BJ (cell line): ENCODE measurements around the gene COX5B. TPM values are rescaled to one million over a fixed set of nuclear protein-coding genes. Genes with fewer than 3 reads are reported as not detected.
"Not testable (repeated sequence)": the region's sequence is repeated elsewhere in the genome, so short reads cannot be mapped to it uniquely, and the experiment has no call there.

Experiments
- CTCF ChIA-PET: fragments of 350-600 bp; formaldehyde crosslinking; extraction: SDS; loops from one replicate; lab custom pipeline; 2021; ENCODE audit warnings: antibody characterized with exemption, inconsistent platforms; lab: Yijun Ruan, JAX
- POLR2A ChIA-PET: fragments of 300-600 bp; sonication (Branson Sonifier 250); formaldehyde crosslinking; extraction: SDS; loops from one replicate; lab custom pipeline; 2021; ENCODE audit warnings: antibody characterized with exemption; lab: Charles Lee
- DNase-seq: peaks from one replicate; pipeline ENCODE4 v3.0.0-alpha.2; 2011; ENCODE audit warnings: low read depth
- H3K27me3 ChIP-seq: 2 replicates; pipeline ENCODE4 v1.6.0; 2011; ENCODE audit warnings: low read length; ENCODE audit not compliant: control insufficient read depth, insufficient read depth
- H3K36me3 ChIP-seq: 2 replicates; pipeline ENCODE4 v1.5.1; 2011; ENCODE audit warnings: low read length; ENCODE audit not compliant: control insufficient read depth, insufficient read depth
- H3K4me3 ChIP-seq: 2 replicates; pipeline ENCODE4 v1.5.1; 2011; ENCODE audit warnings: low read depth, mild to moderate bottlenecking, control low read depth, low read length
- CTCF ChIP-seq: IDR thresholded peaks from 2 replicates; pipeline ENCODE4 v1.5.1; 2011; ENCODE audit warnings: low read depth, mild to moderate bottlenecking, control low read depth, inconsistent platforms, low read length, moderate library complexity; ENCODE audit not compliant: insufficient read depth
- polyA plus RNA-seq: library from polyadenylated mRNA; depleted of rRNA; stranded (reverse); fragments of >200 nt; gene quantifications from 2 replicates; pipeline ENCODE4 v1.2.3, GENCODE V29; 2011

COX5B gene
- polyA plus RNA-seq, 1 experiment, result 358 TPM

DNA sequence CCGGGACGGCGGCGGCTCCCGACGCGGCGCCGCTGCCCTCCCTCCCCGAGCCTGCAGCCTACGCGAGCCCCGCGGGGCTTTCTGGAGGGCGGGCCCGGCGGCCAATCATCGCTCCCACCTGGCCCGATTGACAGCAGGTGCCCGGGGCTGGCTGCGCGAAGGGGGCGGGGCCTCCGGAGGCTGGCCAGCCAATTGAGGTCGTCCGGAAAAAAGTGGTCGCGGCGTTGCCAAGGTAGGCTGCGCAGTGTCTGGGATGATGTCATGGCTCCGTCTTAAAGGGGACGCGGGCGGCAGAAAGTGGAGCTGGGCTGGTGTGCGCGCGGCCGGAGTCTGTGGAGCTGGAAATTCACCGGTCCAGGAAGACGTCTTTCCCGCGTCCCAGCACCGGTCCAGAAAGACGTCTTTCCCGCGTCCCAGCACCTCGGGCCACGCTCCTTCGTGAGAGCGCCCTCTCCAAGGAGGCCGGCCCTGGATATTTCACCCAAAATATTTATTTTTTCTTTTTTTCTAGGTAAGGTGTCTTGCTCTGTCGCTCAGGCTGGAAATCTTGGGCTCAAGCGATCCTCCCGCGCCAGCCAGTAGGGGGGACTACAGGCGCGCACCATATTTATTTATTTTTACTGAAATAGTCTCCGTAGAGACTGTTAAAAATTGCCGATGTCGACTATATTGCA lies 18.2 kb downstream of the COX5B start, which contains the start of gene ACTR1B:
Gene ACTR1B (minus strand): TSS at position 83 of the 674 bp plus-strand sequence. CDS start 154 bp downstream, outside the sequence.
- peak; percentile 75 for TF ChIP-seq CTCF
- no peaks in the 10 kb centered on the region for H3K27me3 ChIP-seq
- DNase-seq, result peak; percentile 92
- H3K4me3 ChIP-seq, result peak within 1 kb of the TSS; percentile 62
- ChIA-PET CTCF (interaction anchor here (0.9 to 4.7 kb wide), 5 partner anchors 9 to 74 kb away, joined by 3 to 37 read pairs (median 7); no protein-coding TSS in a partner anchor), POLR2A (interaction anchor here (1.2 kb wide), 1 partner anchor 18 kb away, joined by 8 read pairs; the partner anchor contains the start of gene COX5B)
- H3K36me3 ChIP-seq, result peaks cover 6% of the 10 kb centered on the region

GRCh38 chr2:97664636-97664970 lies 18.7 kb downstream of the COX5B start:
- H3K4me3 ChIP-seq, result peak overlapping the region; percentile 62
- DNase-seq, result no peak
- POLR2A ChIA-PET, result interaction anchor here (1.2 kb wide), 1 partner anchor 19 kb away, joined by 8 read pairs; the partner anchor contains the start of gene COX5B
- TF ChIP-seq CTCF, result no peak
- CTCF ChIA-PET, result interaction anchor here (1.4 to 4.7 kb wide), 4 partner anchors 9 to 74 kb away, joined by 6 to 37 read pairs (median 8); no protein-coding TSS in a partner anchor
- peaks cover 1% of the 10 kb centered on the region; the same call in 1 of the 2 replicates for H3K36me3 ChIP-seq
- no peaks in the 10 kb centered on the region for H3K27me3 ChIP-seq

DNA sequence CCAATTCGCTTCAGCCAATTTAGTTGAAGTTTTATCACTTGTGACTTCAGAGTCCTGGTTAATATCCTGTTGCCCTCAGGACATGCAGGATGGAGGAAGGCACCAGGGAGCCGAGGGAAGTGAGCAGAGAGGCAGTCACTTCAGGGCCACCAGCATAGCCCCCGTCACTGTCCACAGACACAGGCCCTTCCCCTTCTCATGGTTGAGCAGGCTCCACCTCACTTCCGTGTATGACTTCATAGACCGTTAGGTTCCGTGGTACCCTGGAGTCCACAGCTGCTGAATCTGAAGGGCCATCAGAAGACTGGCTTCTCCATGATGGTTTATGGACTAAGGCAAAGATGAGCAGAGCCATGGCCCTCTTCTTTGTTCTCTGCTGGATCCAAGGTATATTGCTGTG lies 23.6 kb downstream of the COX5B start, which contains the start of gene C2orf92:
Gene C2orf92 (plus strand): TSS at position 266 of the 400 bp plus-strand sequence. CDS start 76 bp downstream, at position 342.
- no peak for DNase-seq
- no peaks in the 10 kb centered on the region for H3K36me3 ChIP-seq
- H3K4me3 ChIP-seq, result no peak within 1 kb of the TSS
- no peaks in the 10 kb centered on the region for H3K27me3 ChIP-seq
- CTCF ChIA-PET, result interaction anchor here (0.6 to 1.8 kb wide), 3 partner anchors 28 to 78 kb away, joined by 3 to 7 read pairs (median 6); partner anchors contain the start of gene ZAP70
- TF ChIP-seq CTCF, result no peak
- POLR2A ChIA-PET, result no interaction called here

DNA sequence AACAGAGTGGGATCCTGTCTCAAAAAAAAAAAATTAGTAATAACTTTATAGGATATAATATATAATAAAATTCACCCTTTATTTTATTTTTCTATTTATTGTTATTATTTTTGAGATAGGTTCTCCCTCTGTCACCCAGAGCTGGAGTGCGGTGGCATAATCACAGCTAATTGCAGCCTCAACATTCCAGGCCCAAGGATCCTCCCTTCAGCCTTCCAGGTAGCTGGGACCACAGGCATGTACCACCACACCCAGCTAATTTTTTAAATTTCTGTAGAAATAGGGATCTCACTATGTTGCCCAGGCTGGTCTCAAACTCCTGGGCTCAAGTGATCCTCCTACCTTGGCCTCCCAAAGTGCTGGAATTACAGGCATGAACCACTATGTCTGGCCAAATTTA lies 24.6 kb downstream of the COX5B start:
- H3K4me3 ChIP-seq, result no peak overlapping the region
- no peaks in the 10 kb centered on the region for H3K27me3 ChIP-seq
- TF ChIP-seq CTCF, result no peak
- no peaks in the 10 kb centered on the region for H3K36me3 ChIP-seq
- no peak for DNase-seq
- CTCF ChIA-PET, result interaction anchor here (0.6 to 1.8 kb wide), 5 partner anchors 24 to 807 kb away, joined by 3 to 7 read pairs (median 3); no protein-coding TSS in a partner anchor
- POLR2A ChIA-PET, result no interaction called here

DNA sequence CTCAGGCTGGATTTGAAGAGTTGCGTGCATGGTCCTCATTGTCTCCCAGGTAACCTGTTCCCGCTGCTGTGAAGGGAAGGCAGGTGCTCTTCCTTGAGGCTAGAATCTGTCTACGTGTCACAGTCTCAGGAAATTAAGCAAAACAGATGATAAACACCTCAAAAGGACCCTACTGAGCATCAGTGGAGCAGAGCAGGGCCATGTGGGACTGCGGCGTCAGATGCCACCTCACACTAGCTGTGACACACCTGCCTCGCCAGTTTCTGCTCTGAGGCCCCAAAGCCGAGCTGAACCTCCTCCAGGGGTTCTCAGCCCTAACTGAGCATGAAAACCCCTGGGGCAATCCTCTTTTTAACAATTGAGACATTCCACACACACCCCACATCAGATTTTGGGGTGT lies 25.7 kb downstream of the COX5B start:
- ChIA-PET POLR2A (no interaction called here), CTCF (interaction anchor here (1.1 to 2.5 kb wide), 2 partner anchors 26 to 81 kb away, joined by 3 to 19 read pairs; no protein-coding TSS in a partner anchor)
- DNase-seq, result no peak
- Histone ChIP-seq H3K27me3 (no peaks in the 10 kb centered on the region), H3K4me3 (no peak overlapping the region), H3K36me3 (no peaks in the 10 kb centered on the region)
- TF ChIP-seq CTCF, result no peak

DNA sequence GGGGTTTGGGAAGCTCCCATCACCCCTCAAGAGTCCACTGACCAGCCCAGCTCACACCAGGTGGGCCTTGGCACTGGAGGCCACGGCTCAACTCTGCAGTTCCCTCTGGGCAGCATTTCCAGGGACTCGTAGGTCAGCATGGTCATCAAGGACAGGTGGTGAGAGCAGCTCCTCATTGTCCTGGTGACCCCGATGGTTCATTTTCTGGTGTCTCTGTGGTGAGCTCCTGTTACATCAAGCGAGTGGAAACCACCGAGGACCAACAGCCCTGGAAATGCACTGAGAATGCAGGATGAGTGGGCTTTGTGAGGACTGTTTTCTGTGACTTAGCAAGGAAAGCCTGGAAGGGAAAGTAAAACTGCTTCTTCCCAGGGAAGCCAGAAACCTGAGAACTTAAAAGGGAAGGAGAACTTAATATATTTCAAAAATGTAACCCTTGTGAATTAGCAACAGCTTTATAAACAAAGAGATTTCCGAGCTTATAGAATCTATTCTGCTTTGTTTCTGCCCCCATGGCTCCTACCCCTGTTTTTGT lies 26.8 kb downstream of the COX5B start:
- DNase-seq, H3K36me3 ChIP-seq, POLR2A ChIA-PET, H3K27me3 ChIP-seq, H3K4me3 ChIP-seq: not testable (repeated sequence)
- CTCF ChIA-PET, result interaction anchor here (1.3 to 2.5 kb wide), 3 partner anchors 8 to 25 kb away, joined by 5 to 19 read pairs (median 8); partner anchors contain the start of gene ACTR1B
